ENCODE data around the gene ZSCAN21. TPM values are rescaled to one million over a fixed set of nuclear protein-coding genes. Genes with fewer than 3 reads are reported as not detected.

ZSCAN21 gene
- total RNA-seq, 4 donors from 2014 or later: 11.4 to 14.7 (median 12.4) TPM

- no peak for ATAC-seq (ENCODE audit: low FRiP score)
- DNase-seq (ENCODE audit: low spot score): no peak
- no peak for TF ChIP-seq CTCF (IDR thresholded peaks at IDR 0.05)
Measured at GRCh38 chr7:100064162-100064561, 14.6 kb downstream of the ZSCAN21 start.

GRCh38 chr7:100065452-100066186 lies 16.0 kb downstream of the ZSCAN21 start:
- DNase-seq (ENCODE audit: low spot score): no peak
- TF ChIP-seq CTCF (IDR thresholded peaks at IDR 0.05): no peak
- ATAC-seq (ENCODE audit: low FRiP score): peak; percentile 83

GRCh38 chr7:100066953-100067352 lies 17.4 kb downstream of the ZSCAN21 start:
- ATAC-seq (ENCODE audit: low FRiP score): no peak
- DNase-seq (ENCODE audit: low spot score): no peak
- TF ChIP-seq CTCF (IDR thresholded peaks at IDR 0.05): no peak

- ATAC-seq (ENCODE audit: low FRiP score) (no peak), DNase-seq (ENCODE audit: low spot score) (no peak)
- TF ChIP-seq CTCF (IDR thresholded peaks at IDR 0.05): no peak
Measured at GRCh38 chr7:100069991-100070390, 20.4 kb downstream of the ZSCAN21 start.

- TF ChIP-seq CTCF (IDR thresholded peaks at IDR 0.05): no peak
- ATAC-seq (ENCODE audit: low FRiP score): no peak
- DNase-seq (ENCODE audit: low spot score): no peak
Measured at GRCh38 chr7:100071018-100071723, 21.6 kb downstream of the ZSCAN21 start.

- no peak for TF ChIP-seq CTCF (IDR thresholded peaks at IDR 0.05)
- ATAC-seq (ENCODE audit: low FRiP score) (no peak), DNase-seq (ENCODE audit: low spot score) (no peak)
Measured at GRCh38 chr7:100072462-100072861, 22.9 kb downstream of the ZSCAN21 start.

GRCh38 chr7:100074841-100075240 lies 25.3 kb downstream of the ZSCAN21 start:
- TF ChIP-seq CTCF (IDR thresholded peaks at IDR 0.05): no peak
- no peak for ATAC-seq (ENCODE audit: low FRiP score)
- DNase-seq (ENCODE audit: low spot score): no peak

All from omental fat pad (tissue), 4 donors.